ENCODE results near the gene F2RL2. TPM values are rescaled to one million over a fixed set of nuclear protein-coding genes. Genes with fewer than 3 reads are reported as not detected.

F2RL2 gene
- polyA plus RNA-seq, 1 donor from 2014 or later: not detected

- Histone ChIP-seq H4K20me1 (ENCODE audit: insufficient read depth) (no peaks in the 10 kb centered on the region), H3F3A (ENCODE audit: insufficient read depth, low read length, poor library complexity, severe bottlenecking) (no peaks in the 10 kb centered on the region), H3K27ac (ENCODE audit: low read length) (no peak overlapping the region), H3K9me3 (ENCODE audit: low read length) (no peaks in the 10 kb centered on the region), H3K79me2 (replicated peaks; ENCODE audit: insufficient read depth, low read length) (no peaks in the 10 kb centered on the region), H3K4me3 (ENCODE audit: low read length) (no peak overlapping the region), H3K27me3 (ENCODE audit: insufficient read depth, low read depth, low read length) (no peaks in the 10 kb centered on the region), H2AFZ (ENCODE audit: low read depth, low read length) (no peak overlapping the region), H3K9me2 (ENCODE audit: insufficient read depth, low read length) (no peaks in the 10 kb centered on the region), H3K9ac (ENCODE audit: low read length) (no peak overlapping the region), H3K4me2 (ENCODE audit: low read length) (no peak overlapping the region), H3K36me3 (ENCODE audit: insufficient read depth, low read length) (no peaks in the 10 kb centered on the region)
- TF ChIP-seq SMC3 (conservative IDR thresholded peaks at IDR 0.05; ENCODE audit: poor library complexity): no peak
- TF ChIP-seq TAF1 (IDR thresholded peaks at IDR 0.05; ENCODE audit: low read depth): no peak
- no peak for TF ChIP-seq POLR2AphosphoS5 (IDR thresholded peaks at IDR 0.05)
- no peak for TF ChIP-seq EP300 (conservative IDR thresholded peaks at IDR 0.05; ENCODE audit: poor library complexity, severe bottlenecking)
- no peak for TF ChIP-seq REST (IDR thresholded peaks at IDR 0.05; ENCODE audit: borderline replicate concordance)
- no peak for TF ChIP-seq RAD21 (conservative IDR thresholded peaks at IDR 0.05)
- no peak for TF ChIP-seq CTCF (IDR thresholded peaks at IDR 0.05; ENCODE audit: poor library complexity, severe bottlenecking)
- no peak for TF ChIP-seq MXI1 (conservative IDR thresholded peaks at IDR 0.05; ENCODE audit: poor library complexity, severe bottlenecking)
- TF ChIP-seq EZH2 (IDR thresholded peaks at IDR 0.05; ENCODE audit: borderline replicate concordance, insufficient read depth, low read length, poor library complexity, severe bottlenecking): no peak
Observed at GRCh38 chr5:76657091-76657490, 33.9 kb upstream of the F2RL2 start.

- no peak overlapping the region for H3K4me3 ChIP-seq (ENCODE audit: low read length)
- no peak overlapping the region for H3K4me2 ChIP-seq (ENCODE audit: low read length)
- H3K27me3 ChIP-seq (ENCODE audit: insufficient read depth, low read depth, low read length): no peaks in the 10 kb centered on the region
- no peaks in the 10 kb centered on the region for H3F3A ChIP-seq (ENCODE audit: insufficient read depth, low read length, poor library complexity, severe bottlenecking)
- no peak overlapping the region for H3K27ac ChIP-seq (ENCODE audit: low read length)
- H3K36me3 ChIP-seq (ENCODE audit: insufficient read depth, low read length): no peaks in the 10 kb centered on the region
- no peak overlapping the region for H2AFZ ChIP-seq (ENCODE audit: low read depth, low read length)
- H3K9ac ChIP-seq (ENCODE audit: low read length): no peak overlapping the region
- H3K9me2 ChIP-seq (ENCODE audit: insufficient read depth, low read length): no peaks in the 10 kb centered on the region
- H3K79me2 ChIP-seq (replicated peaks; ENCODE audit: insufficient read depth, low read length): no peaks in the 10 kb centered on the region
- H4K20me1 ChIP-seq (ENCODE audit: insufficient read depth): no peaks in the 10 kb centered on the region
- TF ChIP-seq EZH2 (IDR thresholded peaks at IDR 0.05; ENCODE audit: borderline replicate concordance, insufficient read depth, low read length, poor library complexity, severe bottlenecking) (no peak), REST (IDR thresholded peaks at IDR 0.05; ENCODE audit: borderline replicate concordance) (no peak), EP300 (conservative IDR thresholded peaks at IDR 0.05; ENCODE audit: poor library complexity, severe bottlenecking) (no peak), TAF1 (IDR thresholded peaks at IDR 0.05; ENCODE audit: low read depth) (no peak), CTCF (IDR thresholded peaks at IDR 0.05; ENCODE audit: poor library complexity, severe bottlenecking) (no peak), SMC3 (conservative IDR thresholded peaks at IDR 0.05; ENCODE audit: poor library complexity) (no peak), MXI1 (conservative IDR thresholded peaks at IDR 0.05; ENCODE audit: poor library complexity, severe bottlenecking) (no peak), RAD21 (conservative IDR thresholded peaks at IDR 0.05) (no peak), POLR2AphosphoS5 (IDR thresholded peaks at IDR 0.05) (no peak)
- H3K9me3 ChIP-seq (ENCODE audit: low read length): no peaks in the 10 kb centered on the region
Observed at GRCh38 chr5:76652809-76653414, 29.7 kb upstream of the F2RL2 start.

Measured in neural cell (in vitro differentiated cells).